A673 (cell line): ENCODE measurements around the gene NDUFB10. TPM values are rescaled to one million over a fixed set of nuclear protein-coding genes. Genes with fewer than 3 reads are reported as not detected.

Experiments used
- BruUV-seq: library from RNA; stranded (reverse); fragments of 400-500 nt; replicated peaks from 2 replicates; lab custom pipeline; 2021; lab: Mats Ljungman, UMichigan
- CTCF ChIA-PET: fragments of 300-600 bp; sonication (Branson Sonifier 250); formaldehyde crosslinking; loops from one replicate; lab custom pipeline; 2022; ENCODE audit warnings: antibody characterized with exemption; lab: Charles Lee
- POLR2A ChIA-PET: fragments of 300-600 bp; sonication (Branson Sonifier 250); formaldehyde crosslinking; loops from one replicate; lab custom pipeline; 2022; ENCODE audit warnings: antibody characterized with exemption; ENCODE audit not compliant: low non-redundant PET; lab: Charles Lee
- DNase-seq: peaks from one replicate; pipeline ENCODE4 v3.0.0-alpha.2; 2015; ENCODE audit warnings: low spot score
- H3K27ac ChIP-seq: fragments of 200-600 bp; sonication (generic); 2 replicates; pipeline ENCODE4 v1.5.1; 2016; ENCODE audit warnings: mixed run types, low read depth, mild to moderate bottlenecking, mixed read lengths, antibody characterized with exemption, low read length; ENCODE audit not compliant: poor library complexity, severe bottlenecking
- H3K27me3 ChIP-seq: fragments of 200-600 bp; sonication (generic); replicated peaks from 2 replicates; pipeline ENCODE4 v1.6.1; 2017; ENCODE audit warnings: mixed run types, low read depth, mild to moderate bottlenecking, mixed read lengths, antibody characterized with exemption, low read length; ENCODE audit not compliant: insufficient read depth, poor library complexity
- H3K36me3 ChIP-seq: fragments of 200-600 bp; sonication (generic); 2 replicates; pipeline ENCODE4 v1.6.1; 2016; ENCODE audit warnings: mixed run types, mild to moderate bottlenecking, mixed read lengths, antibody characterized with exemption, low read length; ENCODE audit not compliant: insufficient read depth, poor library complexity, severe bottlenecking
- H3K4me1 ChIP-seq: fragments of 200-600 bp; sonication (generic); 2 replicates; pipeline ENCODE4 v1.6.1; 2017; ENCODE audit warnings: mixed run types, mild to moderate bottlenecking, mixed read lengths, antibody characterized with exemption, low read length; ENCODE audit not compliant: insufficient read depth, poor library complexity, severe bottlenecking
- H3K4me3 ChIP-seq: fragments of 200-600 bp; sonication (generic); 2 replicates; pipeline ENCODE4 v1.5.1; 2016; ENCODE audit warnings: low read depth, mixed run types, mild to moderate bottlenecking, mixed read lengths, low read length; ENCODE audit not compliant: poor library complexity, severe bottlenecking
- H3K9me3 ChIP-seq: fragments of 200-600 bp; sonication (generic); 2 replicates; pipeline ENCODE4 v1.6.1; 2016; ENCODE audit warnings: mixed run types, low read depth, mild to moderate bottlenecking, mixed read lengths, antibody characterized with exemption, low read length; ENCODE audit not compliant: poor library complexity, severe bottlenecking
- CTCF ChIP-seq: fragments of 300-800, 200-600 bp; sonication (generic); conservative IDR thresholded peaks from 2 replicates; pipeline ENCODE4 v1.5.1; 2017; ENCODE audit warnings: low read depth, mild to moderate bottlenecking, antibody characterized with exemption, low read length, moderate library complexity, mixed read lengths
- EZH2 ChIP-seq: fragments of 200-600 bp; sonication (generic); IDR thresholded peaks from 2 replicates; pipeline ENCODE4 v1.6.1; 2017; ENCODE audit warnings: borderline replicate concordance, low read depth, mild to moderate bottlenecking, mixed read lengths, antibody characterized with exemption, low read length; ENCODE audit not compliant: poor library complexity, severe bottlenecking
- intact Hi-C: fragments of 100-400 bp; cut with micrococcal nuclease; formaldehyde crosslinking; loops from one replicate; pipeline ENCODE4 v1.10.0; 2022; ENCODE audit not compliant: unreplicated experiment
- total RNA-seq: library from RNA; stranded (reverse); gene quantifications from 2 replicates; pipeline ENCODE4 v1.2.3, GENCODE V29; 2021

Gene NDUFB10
- total RNA-seq, 1 experiment from 2014 or later: 178 TPM

- TF ChIP-seq CTCF: 0 out of 2 replicates have a peak, but pooled peaks have one; percentile 19
- TF ChIP-seq EZH2: no peak
- Histone ChIP-seq H3K27me3 (no peaks in the 10 kb centered on the region), H3K27ac (peak overlapping the region; percentile 95), H3K4me1 (peaks cover 21% of the 10 kb centered on the region), H3K36me3 (peaks cover 27% of the 10 kb centered on the region), H3K9me3 (no peaks in the 10 kb centered on the region), H3K4me3 (peak overlapping the region; percentile 88)
- POLR2A ChIA-PET: interaction anchor here (0.7 kb wide), 2 partner anchors 20 to 496 kb away, joined by 9 to 17 read pairs; partner anchors contain the start of gene GFER
- no TSS peak for BruUV-seq
- CTCF ChIA-PET: interaction anchor here (0.7 kb wide), 1 partner anchor 48 kb away, joined by 7 read pairs; no protein-coding TSS in a partner anchor
- intact Hi-C loops: no loop called here
- DNase-seq: no peak
These were observed 4.6 kb downstream of the NDUFB10 start for GRCh38 chr16:1963806-1964505.

GRCh38 chr16:1964506-1965395, 5.4 kb downstream of the NDUFB10 start, which contains the start of gene RPS2:
Gene RPS2 (minus strand): TSS chr16:1964826. CDS start chr16:1964625, 201 bp downstream.
- intact Hi-C loops: no loop called here
- DNase-seq: peak; percentile 99
- Histone ChIP-seq H3K27me3 (no peaks in the 10 kb centered on the region), H3K4me3 (peak within 1 kb of the TSS; percentile 88), H3K36me3 (peaks cover 27% of the 10 kb centered on the region), H3K4me1 (peaks cover 19% of the 10 kb centered on the region), H3K9me3 (no peaks in the 10 kb centered on the region), H3K27ac (peak within 1 kb of the TSS; percentile 95)
- ChIA-PET CTCF (interaction anchor here (0.7 kb wide), 1 partner anchor 47 kb away, joined by 7 read pairs; no protein-coding TSS in a partner anchor), POLR2A (interaction anchor here (0.6 to 1.1 kb wide), 8 partner anchors 14 to 495 kb away, joined by 3 to 17 read pairs (median 4); partner anchors contain the start of genes GFER and NOXO1)
- BruUV-seq: no TSS peak
- peak; percentile 3; the same call in 1 of the 2 replicates for TF ChIP-seq CTCF
- no peak for TF ChIP-seq EZH2

GRCh38 chr16:1965396-1966001, 6.2 kb downstream of the NDUFB10 start:
- peak overlapping the region; percentile 95 for H3K27ac ChIP-seq
- CTCF ChIA-PET: interaction anchor here (0.5 kb wide), 1 partner anchor 175 kb away, joined by 3 read pairs; no protein-coding TSS in a partner anchor
- POLR2A ChIA-PET: interaction anchor here (0.6 to 1.1 kb wide), 2 partner anchors 13 to 16 kb away, joined by 3 to 4 read pairs; partner anchors contain the start of gene NOXO1
- H3K4me3 ChIP-seq: peak overlapping the region; percentile 88
- DNase-seq: no peak
- no peaks in the 10 kb centered on the region for H3K9me3 ChIP-seq
- peaks cover 16% of the 10 kb centered on the region for H3K4me1 ChIP-seq
- no peak for TF ChIP-seq EZH2
- no peak for TF ChIP-seq CTCF
- BruUV-seq: TSS peak; percentile 66
- peaks cover 27% of the 10 kb centered on the region for H3K36me3 ChIP-seq
- intact Hi-C loops: no loop called here
- H3K27me3 ChIP-seq: no peaks in the 10 kb centered on the region
